ENCODE measurements around the gene ADARB1.

GRCh38 chr21:45200031-45200430 lies 125.7 kb downstream of the ADARB1 start:
- TF ChIP-seq YY1 (IDR thresholded peaks at IDR 0.05; ENCODE audit: insufficient read depth, insufficient read length) (no peak), ZNF274 (IDR thresholded peaks at IDR 0.05; ENCODE audit: low read depth, low read length) (no peak)

Measured in NT2/D1 (cell line).